DMS 273 treated with DMSO at 0.1 percent for 48 hours (cell line): ENCODE data around the gene P3H3.

Experiments used
- DNase-seq: peaks from one replicate; lab custom pipeline; 2025; lab: John Stamatoyannopoulos, UW

Gene P3H3, protein sequence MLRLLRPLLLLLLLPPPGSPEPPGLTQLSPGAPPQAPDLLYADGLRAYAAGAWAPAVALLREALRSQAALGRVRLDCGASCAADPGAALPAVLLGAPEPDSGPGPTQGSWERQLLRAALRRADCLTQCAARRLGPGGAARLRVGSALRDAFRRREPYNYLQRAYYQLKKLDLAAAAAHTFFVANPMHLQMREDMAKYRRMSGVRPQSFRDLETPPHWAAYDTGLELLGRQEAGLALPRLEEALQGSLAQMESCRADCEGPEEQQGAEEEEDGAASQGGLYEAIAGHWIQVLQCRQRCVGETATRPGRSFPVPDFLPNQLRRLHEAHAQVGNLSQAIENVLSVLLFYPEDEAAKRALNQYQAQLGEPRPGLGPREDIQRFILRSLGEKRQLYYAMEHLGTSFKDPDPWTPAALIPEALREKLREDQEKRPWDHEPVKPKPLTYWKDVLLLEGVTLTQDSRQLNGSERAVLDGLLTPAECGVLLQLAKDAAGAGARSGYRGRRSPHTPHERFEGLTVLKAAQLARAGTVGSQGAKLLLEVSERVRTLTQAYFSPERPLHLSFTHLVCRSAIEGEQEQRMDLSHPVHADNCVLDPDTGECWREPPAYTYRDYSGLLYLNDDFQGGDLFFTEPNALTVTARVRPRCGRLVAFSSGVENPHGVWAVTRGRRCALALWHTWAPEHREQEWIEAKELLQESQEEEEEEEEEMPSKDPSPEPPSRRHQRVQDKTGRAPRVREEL

DNA sequence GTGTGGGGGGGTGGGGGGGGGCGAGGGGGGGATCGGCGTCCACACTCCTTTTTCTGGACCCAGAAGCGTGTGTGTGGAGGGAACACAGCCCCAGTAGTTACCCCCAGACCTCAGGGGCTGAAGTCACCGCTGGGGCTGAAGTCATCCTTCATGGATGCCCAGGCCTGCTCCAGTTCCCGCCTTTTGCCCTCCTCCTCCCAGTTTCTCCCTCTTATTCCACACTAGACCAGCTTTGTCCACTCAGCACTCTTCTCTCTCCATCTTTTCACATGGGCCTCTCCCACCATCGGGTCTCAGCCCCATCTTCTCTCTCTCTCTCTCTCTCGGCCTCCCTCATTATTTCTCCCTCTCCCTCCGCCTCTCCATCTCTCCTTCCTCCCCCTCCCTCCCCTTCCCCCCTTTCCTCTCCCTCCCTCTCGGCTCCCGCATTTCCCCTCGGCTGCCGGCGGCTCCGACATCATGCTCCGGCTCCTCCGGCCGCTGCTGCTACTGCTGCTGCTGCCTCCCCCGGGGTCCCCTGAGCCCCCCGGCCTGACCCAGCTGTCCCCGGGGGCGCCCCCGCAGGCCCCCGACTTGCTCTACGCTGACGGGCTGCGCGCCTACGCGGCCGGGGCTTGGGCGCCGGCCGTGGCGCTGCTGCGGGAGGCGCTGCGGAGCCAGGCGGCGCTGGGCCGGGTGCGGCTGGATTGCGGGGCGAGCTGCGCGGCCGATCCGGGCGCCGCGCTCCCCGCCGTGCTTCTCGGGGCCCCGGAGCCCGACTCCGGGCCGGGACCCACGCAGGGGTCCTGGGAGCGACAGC, at the start of gene P3H3:
Gene P3H3, plus strand, starts transcription at position 426 of the 799 bp plus-strand sequence. Its CDS starts 34 bp downstream, at position 460.
- DNase-seq = no peak

DNA sequence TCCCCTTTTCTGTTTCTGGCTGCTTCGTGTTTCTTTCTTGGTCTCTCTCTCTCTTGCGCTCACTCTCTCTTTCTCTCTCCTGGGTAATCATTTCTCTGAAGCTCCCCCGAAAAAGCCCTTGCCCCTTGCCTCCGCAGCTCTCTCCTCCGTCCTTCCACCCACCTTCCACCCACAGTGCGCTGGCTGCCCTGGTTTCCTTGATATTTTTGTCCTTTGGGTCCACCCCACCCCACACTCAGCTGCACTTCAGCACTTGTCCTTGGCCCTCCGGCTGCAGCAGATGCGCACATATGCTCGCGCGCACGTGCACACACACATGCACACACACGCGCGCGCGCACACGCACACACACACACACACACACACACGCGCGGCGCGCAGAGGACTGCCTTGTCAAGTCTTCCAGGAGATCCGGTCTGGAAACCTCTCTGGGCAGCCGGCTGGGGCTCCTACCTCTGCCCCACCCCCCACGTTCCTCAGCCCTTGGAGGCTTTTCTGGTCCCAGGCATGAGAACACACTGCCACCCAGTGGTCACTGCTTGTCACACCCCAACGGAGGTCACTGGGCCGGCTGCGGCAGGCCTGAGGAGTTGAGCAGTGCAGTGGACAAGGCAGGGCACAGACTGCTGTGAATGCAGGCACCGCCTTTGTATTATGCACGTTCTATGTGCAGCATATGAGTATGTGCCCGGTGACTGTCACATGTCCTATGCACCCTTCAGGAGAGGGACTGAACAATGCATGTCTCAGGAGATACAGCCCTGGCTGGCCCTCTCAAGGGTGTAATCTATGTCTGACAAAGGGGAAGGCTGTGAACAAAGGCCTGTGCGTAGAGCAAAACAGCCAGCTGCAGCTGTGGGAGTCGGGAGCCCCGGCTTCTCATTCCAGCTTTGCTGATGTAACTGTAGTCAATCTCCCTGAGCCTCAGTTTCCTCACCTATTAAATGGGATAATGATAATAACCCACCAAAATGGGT, 49.3 kb upstream of the P3H3 start:
- peak; percentile 47 for DNase-seq

DNA sequence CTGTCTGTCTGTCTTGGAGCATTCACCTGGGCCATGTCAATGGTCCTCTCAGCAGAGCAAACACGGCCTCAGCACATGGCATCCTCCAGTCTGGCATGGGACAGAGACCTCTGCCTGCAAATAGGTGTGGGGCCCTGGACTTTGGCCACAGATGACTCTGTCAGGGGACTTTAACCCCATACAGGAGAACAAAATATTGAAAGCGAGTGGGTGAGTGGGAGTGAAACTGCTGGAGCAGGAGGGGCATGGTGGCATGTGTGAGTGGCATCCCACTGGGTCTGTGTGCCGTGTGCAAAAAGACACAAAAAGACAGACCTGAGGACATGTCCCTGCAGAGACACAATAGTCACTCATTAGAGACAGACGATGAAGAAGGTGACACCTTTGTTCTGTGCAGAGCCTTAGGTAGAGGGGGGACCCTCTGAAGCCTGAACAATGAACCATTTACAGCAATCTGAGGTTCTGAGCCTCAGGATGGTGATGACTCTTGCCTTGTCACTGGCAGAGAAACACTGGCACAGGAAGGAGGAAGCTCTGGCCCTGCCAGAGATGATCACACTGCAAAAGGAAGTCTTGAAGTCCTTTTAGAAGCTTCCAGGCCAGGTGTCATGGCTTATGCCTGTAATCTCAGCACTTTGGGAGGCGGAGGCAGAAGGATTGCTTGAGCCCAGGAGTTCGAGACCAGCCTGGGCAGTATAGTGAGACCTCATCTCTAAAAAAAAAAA, 48.3 kb upstream of the P3H3 start:
- DNase-seq = no peak

DNA sequence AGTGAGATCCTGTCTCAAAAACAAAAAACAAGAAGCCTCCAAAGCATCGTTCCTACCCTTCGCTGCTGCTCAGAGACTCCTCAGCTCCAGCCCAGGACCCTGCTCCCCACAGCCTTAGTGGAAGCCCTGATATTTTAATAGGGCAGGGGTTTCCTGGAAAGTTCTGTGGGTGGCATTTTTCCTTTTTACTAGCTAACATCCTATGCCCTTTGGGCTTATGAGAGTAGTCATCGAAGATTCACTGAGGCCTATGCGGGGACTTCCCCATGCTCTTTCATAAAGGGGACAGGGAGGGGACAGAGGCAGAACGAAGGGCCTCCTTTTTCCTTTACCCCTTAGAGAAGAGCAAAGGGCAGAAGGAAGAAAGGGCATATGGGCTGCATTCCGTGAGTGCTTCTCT, 47.6 kb upstream of the P3H3 start:
- DNase-seq = no peak

DNA sequence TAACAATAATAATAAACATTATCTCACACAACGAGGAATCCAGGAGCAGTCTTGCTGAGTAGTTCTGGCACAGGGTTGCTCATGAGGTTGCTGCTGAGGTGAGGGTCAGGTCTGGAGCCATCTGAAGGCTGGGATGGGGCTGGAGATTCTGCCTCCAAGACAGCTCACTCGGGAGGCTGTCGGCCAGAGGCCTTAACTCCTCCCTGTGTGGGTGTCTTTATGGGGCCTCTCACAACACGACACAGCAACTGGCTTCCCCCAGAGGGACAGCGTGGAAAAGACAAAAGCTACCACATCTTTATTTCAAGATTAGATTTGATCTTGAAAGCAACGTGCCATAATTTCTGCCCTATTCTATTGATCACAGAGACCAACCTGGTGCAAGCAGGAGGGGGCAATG, 46.1 kb upstream of the P3H3 start:
- no peak for DNase-seq

DNA sequence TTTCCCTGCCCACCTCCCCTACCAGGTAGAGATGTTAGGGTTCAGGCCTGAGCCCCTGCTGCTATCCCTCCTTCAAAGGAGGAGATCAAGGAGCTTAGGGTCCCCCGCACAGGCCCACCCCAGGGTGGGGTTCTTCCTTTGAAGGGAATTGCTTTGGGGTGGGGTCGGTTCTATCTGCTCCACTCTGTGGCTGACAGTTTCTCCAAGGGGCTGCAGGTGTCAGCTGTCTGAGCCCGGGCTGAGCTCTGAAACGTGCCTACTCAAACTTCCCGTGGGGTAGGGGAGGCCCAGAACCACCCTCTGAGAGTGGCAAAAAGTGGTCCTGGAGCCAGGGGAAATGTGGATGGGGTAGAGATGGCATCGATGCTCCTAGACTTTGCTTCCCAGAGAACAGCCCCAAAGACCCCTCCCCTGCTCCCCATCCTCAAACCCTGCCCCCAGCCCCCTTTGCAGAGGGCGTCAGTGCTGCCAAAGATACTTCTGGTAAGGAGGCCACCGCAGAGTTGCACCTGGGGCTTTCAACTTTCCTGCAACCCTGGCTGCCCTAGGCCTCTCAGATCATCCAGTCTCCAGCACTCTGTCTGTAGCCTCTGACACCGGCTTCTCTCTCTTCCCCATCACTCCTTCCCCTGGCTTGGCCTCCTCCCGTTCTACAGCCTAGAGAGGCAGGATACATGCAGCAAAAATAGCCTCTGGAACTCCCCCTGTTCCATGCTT, 45.2 kb upstream of the P3H3 start:
- DNase-seq = no peak

DNA sequence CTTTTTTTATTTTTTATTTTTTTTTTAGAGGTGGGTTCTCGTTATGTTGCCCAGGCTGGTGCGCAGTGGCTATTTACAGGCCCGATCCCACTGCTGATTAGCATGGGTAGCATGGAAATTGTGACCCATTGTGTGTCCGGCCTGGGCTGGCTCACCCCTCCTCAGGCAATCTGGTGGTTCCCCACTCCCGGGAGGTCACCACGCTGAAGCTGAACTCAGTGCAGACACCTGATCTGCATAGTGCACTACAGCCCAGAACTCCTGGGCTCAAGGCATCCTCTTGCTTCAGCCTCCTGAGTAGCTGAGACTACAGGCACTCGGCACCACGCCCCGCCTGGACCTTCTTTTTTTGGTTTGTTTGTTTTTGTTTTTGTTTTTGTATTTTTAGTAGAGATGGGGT, 44.4 kb upstream of the P3H3 start:
- DNase-seq = no peak

DNA sequence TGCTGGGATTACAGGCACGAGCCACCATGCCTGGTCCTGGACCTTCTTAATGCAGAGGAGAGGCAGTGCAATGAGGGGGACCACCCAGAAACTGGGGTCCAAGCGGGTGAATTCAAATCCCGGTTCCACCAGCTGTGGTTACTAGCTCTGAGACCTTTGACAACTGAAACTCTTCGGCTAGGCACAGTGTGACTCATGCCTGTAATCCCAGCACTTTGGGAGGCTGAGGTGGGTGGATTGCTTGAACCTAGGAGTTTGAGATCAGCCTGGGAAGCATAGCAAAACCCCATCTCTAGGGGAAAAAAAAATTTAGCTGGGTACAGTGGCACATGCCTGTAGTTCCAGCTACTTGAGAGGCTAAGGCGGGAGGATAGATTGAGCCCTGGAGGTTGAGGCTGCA, 43.9 kb upstream of the P3H3 start:
- no peak for DNase-seq

DNA sequence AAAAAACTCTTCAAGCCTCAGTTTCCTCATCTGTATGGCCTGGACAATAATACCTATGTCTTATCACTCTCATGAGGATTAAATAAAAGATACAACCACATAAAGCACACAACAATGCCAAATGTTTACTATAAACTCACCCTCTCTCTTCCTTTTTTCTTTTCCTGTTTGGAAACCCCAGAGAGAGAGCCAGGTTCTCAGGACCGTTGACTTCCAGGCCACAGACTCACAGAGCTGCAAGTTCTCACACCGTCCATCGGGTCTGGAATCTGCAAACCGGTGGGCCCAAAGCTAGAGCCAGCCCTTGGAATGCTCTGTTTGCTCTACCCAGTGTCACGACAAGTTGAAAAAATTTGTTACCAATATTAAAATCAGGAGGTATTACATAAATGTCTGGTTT, 43.4 kb upstream of the P3H3 start:
- no peak for DNase-seq

DNA sequence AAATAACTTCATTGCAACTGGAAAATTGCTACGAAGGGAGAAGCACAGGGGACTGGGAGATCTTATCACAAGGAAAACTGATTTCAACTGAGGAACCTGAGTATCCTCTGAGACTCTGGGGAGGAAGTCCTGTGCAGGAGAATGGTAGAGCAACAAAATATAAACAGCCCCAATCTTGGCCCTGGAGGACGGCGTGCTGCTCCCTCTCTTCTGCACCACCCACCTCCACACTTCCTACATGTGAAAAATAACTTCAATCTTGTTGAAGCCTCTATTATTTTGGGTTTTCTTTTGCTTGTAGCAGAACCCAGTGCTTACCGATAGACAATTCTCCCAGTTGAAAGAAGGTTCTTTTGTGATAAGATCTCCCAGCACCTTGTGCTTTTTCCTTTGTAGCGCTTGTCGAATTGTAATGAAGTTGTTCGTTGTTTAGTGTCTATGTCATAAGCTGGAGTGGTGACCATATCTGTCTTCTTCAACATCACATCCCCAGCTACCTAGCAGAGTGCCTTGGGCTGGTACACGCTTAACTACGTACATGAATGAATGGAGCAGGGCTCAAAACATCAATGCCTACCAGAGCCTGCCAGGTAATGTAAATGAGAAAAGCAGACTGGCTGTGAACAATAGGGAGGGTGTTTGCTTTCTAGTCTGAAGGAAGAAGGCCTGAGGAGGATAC, 41.7 kb upstream of the P3H3 start:
- no peak for DNase-seq

DNA sequence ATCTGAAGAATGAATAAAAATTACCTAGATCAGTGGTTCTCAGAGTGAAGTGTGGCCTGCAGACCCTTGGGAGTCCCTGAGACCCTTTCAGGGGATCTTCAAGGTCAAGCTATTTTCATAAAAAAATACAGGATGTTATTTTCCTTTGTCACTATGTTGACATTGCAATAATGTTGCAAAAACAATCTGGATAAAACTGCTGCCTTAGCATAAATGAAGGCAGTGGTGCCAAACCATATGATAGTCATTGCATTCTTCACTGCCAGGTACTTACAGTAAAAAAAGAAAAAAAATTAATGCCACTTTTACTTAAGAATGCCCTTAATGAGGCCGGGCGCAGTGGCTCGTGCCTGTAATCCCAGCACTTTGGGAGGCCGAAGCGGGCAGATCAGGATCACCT, 40.9 kb upstream of the P3H3 start:
- no peak for DNase-seq

DNA sequence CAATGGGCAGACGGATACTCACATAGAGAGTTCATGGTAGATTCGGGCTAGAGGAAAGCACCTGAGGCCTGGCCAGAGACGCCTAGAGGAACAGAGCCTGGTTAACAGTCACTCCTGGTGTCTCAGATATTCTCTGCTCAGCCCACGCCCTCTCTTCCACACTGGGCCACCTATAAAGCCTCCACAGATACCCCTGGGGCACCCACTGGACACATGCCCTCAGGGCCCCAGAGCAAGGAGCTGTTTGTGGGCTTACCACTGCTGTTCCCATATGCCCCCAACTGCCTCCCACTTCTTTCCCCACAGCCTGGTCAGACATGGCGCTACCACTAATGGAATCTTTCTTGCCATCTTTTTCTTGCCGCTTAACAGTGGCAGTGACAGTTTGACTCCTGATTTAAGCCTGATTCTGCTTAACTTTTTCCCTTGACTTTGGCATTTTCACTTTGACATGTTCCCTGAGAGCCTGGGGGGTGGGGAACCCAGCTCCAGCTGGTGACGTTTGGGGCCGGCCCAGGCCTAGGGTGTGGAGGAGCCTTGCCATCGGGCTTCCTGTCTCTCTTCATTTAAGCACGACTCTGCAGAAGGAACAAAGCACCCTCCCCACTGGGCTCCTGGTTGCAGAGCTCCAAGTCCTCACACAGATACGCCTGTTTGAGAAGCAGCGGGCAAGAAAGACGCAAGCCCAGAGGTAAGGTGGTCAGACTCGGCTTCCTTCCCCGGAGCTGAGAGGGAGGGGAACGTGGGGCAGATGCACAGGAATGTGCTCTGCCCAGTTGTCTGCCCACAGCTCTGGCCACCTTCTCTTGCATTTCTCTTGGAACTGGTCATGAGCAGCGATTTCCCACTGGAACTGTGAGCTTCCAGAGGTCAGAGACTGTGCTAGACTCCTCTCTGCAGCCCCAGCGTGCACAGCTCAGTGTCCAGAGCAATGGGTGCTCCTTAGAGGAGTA, 39.0 kb upstream of the P3H3 start, which contains the start of gene CD4:
Gene CD4, plus strand, starts transcription at position 557 of the 953 bp plus-strand sequence. CDS start 10,611 bp downstream, outside the sequence.
- DNase-seq = no peak

DNA sequence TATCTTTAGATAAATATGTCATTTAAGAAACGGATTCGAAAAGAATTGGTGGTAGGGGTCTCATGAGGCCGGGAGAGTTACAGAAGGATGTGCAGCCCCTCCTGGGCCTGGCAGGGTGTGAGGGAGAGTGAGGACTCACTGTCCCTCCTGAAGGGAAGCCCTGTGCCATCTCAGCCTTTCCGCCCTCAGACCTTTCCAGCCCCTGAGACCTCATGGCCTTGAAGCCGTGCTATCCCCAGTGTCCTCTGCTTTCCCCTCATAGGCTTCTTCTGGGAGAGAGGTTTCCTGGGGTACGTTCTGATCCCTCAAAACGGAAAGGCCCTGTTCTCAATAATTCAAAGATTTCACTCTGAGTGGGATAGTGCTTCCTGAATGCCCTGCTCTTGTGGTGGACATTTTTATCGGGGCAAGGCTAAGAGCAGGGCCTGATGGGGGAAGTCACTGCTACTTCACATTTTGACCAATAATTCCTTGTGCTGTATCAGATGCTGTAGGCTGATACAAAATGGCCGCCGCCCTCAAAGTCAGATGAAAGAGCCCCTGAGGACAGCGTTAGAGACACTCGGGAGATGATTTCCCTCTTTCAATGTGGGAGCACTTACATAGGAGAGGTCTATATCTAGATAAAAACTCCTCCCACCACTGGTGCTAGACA, 37.6 kb upstream of the P3H3 start:
- no peak for DNase-seq

DNA sequence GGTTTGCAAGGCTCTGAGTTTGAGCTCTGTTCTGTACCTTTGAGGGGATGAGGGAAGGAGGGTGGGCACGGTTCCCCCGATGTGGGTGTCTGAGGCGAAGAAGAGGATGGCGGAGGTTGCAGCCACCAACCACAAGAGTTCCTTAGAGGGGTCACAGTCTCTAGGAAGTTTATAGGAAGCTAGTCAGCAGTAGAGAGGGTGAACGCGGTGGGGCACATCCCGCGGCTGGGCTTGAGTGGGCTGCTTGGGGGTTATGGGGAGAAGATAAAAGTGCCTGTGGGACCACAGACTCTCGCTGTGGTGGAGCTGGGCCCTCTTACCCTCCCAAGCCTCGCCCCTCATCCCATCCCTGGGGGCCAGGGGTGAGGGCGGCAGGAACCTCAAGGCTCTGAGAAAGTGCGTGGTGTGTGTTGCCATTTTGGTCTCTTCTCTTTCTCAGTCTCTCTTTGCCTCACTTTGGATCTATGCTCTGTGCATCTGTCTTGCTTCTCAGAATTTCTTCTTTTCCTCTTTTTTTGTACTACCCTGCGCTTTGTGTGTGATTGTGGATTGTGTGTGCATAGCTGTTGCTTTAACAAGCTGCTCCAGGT, 36.2 kb upstream of the P3H3 start:
- no peak for DNase-seq

DNA sequence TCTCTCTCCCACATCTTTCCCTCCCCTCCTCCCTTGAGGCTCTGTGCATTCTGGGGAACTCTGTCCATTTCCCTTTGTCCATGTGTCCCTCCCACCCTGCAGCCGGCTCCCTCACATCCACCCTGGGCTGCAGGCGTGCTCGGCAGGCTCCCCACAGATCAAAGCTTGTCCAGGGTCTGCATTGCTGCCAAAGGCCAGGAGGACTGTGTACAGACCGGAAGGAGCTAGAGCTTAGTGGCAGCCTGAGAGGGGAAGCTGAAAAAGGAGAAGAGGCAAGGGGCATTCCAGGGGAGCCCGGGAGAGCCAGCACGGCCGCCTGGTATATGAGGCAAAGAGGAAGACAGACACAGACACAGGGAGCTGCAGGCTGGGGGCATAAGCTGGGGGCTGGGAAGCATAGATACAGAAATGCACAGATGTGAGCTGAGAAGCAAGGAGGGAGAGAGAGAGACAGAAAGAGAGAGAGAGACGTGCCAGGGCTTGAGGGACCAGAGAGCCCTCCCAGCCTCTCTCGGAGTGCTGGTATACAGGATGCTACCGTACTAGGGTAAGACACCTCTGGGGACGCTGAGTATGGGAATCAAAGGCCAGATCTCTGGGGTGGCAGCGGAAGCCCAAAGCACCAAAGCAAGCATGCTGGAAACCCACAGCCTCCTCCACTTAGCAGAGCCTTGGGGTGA, 35.5 kb upstream of the P3H3 start:
- no peak for DNase-seq

DNA sequence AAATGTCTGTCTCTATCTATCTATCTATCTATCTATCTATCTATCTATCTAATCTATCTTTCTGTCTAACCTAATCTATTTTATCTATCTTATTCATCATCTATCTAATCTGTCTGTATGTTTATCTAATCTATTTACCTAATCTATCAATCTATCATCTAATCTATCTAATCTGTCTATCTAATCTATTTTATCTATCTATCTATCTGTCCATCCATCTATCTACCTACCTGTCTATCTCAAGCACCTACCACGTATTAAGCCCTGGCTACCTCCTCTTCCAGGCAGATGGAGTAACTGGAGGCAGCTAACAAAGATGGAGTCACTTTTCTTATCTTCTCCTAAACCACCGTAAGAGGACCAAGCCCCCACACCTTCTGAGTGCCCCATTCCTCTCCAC, 33.1 kb upstream of the P3H3 start:
- DNase-seq = no peak

DNA sequence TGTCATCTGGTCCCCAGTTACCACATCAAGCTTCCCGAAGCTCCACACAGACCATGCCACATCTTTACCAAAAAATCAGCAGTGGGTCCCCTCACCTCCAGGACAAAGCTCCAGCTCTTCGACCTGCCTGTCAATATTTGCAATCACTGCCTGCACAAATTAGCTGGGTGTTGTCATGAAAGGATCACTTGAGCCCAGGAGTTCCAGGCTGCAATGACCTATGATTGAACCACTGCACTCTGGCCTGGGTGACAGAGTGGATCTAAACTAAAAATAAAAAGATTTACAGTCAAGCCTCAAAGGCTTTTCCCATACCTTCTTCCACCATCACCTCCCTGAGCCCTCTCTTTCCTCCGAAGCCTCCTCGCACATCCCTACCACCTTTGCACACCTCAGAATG, 31.6 kb upstream of the P3H3 start:
- no peak for DNase-seq
